Testis (tissue), 2 donors: Measurements from ENCODE around the gene AMN.

Source experiments
- CTCF ChIP-seq, 3 experiments: fragments of 450-650 bp in 2 of 3; fragments of 200-600 bp in 1 of 3; sonication (generic) in 1 of 3; IDR thresholded peaks; one replicate each; pipeline ENCODE4 v1.5.1; 2016 to 2019; ENCODE audit warnings: antibody characterized with exemption in 3 of 3, mild to moderate bottlenecking in 2 of 3, moderate library complexity in 1 of 3
- POLR2A ChIP-seq: fragments of 450-650 bp; IDR thresholded peaks from one replicate; pipeline ENCODE4 v1.6.1; 2017; ENCODE audit warnings: antibody characterized with exemption, mild to moderate bottlenecking, moderate library complexity

DNA sequence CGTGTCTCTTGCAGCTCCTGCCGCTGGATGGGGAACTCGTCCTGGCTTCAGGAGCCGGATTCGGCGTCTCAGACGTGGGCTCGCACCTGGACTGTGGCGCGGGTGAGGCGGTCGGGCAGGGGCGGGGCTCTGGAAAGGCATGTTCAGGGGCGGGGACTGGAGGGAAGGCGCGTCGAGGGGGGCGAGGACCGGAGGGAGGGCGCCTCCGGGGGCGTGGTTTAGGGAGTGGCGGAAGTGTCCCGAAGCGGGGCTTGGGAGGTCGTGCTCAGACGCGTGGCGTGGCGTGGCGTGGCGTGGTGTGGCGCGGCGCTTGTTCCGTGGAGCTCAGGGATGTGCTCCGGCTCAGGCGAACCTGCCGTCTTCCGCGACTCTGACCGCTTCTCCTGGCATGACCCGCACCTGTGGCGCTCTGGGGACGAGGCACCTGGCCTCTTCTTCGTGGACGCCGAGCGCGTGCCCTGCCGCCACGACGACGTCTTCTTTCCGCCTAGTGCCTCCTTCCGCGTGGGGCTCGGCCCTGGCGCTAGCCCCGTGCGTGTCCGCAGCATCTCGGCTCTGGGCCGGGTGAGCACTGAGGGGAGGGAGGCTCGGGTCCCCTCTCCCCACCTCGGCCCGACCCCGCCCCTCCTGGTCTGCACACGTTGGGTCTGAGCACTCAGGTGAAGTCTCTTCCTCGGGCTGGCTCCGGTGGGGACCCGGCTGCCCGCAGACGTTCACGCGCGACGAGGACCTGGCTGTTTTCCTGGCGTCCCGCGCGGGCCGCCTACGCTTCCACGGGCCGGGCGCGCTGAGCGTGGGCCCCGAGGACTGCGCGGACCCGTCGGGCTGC lies 6.2 kb downstream of the AMN start:
- TF ChIP-seq CTCF (IDR thresholded peaks at IDR 0.05) (no peak), POLR2A (no peak)
